ENCODE data around the gene RALGAPA1.
A peak's percentile ranks its signal among the peaks of the same experiment; 100 is the strongest.
"Not testable (repeated sequence)": the region's sequence is repeated elsewhere in the genome, so short reads cannot be mapped to it uniquely, and the experiment has no call there.

Gene RALGAPA1

GRCh38 chr14:35827678-35828472 is 18.8 kb upstream of the RALGAPA1 start:
- TF ChIP-seq CTCF (conservative IDR thresholded peaks at IDR 0.05; ENCODE audit: control insufficient read depth, insufficient read depth, low read depth, low read length), result no peak
- H3K4me3 ChIP-seq (ENCODE audit: control insufficient read depth, low read depth, low read length), result peak overlapping the region; percentile 93
- DNase-seq (ENCODE audit: low read depth), result no peak

GRCh38 chr14:35826952-35827416 is 17.9 kb upstream of the RALGAPA1 start:
- peak overlapping the region; percentile 93 for H3K4me3 ChIP-seq (ENCODE audit: control insufficient read depth, low read depth, low read length)
- no peak for DNase-seq (ENCODE audit: low read depth)
- TF ChIP-seq CTCF (conservative IDR thresholded peaks at IDR 0.05; ENCODE audit: control insufficient read depth, insufficient read depth, low read depth, low read length), result no peak

GRCh38 chr14:35826218-35826951 is 17.3 kb upstream of the RALGAPA1 start, which contains the start of gene BRMS1L:
Gene BRMS1L (plus strand): TSS chr14:35826338. CDS start chr14:35826517, 179 bp downstream.
- peak within 1 kb of the TSS; percentile 93 for H3K4me3 ChIP-seq (ENCODE audit: control insufficient read depth, low read depth, low read length)
- TF ChIP-seq CTCF (conservative IDR thresholded peaks at IDR 0.05; ENCODE audit: control insufficient read depth, insufficient read depth, low read depth, low read length), result no peak
- peak; percentile 99 for DNase-seq (ENCODE audit: low read depth)

GRCh38 chr14:35825968-35826217 is 16.8 kb upstream of the RALGAPA1 start:
- no peak for DNase-seq (ENCODE audit: low read depth)
- peak overlapping the region; percentile 93 for H3K4me3 ChIP-seq (ENCODE audit: control insufficient read depth, low read depth, low read length)
- TF ChIP-seq CTCF (conservative IDR thresholded peaks at IDR 0.05; ENCODE audit: control insufficient read depth, insufficient read depth, low read depth, low read length), result no peak

- not testable (repeated sequence) for DNase-seq (ENCODE audit: low read depth); H3K4me3 ChIP-seq (ENCODE audit: control insufficient read depth, low read depth, low read length)
Measured at GRCh38 chr14:35824446-35825165, 15.5 kb upstream of the RALGAPA1 start.

GRCh38 chr14:35822501-35822900 is 13.4 kb upstream of the RALGAPA1 start:
- DNase-seq (ENCODE audit: low read depth), result no peak
- TF ChIP-seq CTCF (conservative IDR thresholded peaks at IDR 0.05; ENCODE audit: control insufficient read depth, insufficient read depth, low read depth, low read length), result no peak
- no peak overlapping the region for H3K4me3 ChIP-seq (ENCODE audit: control insufficient read depth, low read depth, low read length)
